ENCODE results near the gene MCRIP1. TPM values are rescaled to one million over a fixed set of nuclear protein-coding genes. Genes with fewer than 3 reads are reported as not detected.

Gene MCRIP1
- polyA plus RNA-seq, 1 experiment = 63.2 TPM

DNA sequence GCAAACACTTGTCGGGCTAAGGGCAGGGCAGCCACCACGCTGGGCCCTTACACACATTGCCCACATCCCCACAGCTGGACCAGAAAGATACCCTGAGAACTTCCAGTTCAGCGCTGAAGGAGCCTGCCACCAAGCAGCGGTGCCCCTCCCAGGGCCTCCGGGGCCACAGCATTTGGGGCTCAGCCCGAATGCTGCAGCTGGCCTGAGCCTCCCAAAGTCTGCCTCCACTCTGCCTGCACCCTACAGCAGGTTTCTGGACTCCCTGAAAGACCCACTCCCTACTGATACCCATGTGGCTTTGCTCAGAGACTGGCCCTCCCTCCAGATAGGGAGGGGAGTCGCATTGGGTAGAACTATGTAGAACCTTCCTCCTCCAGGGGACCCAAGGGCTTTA is 1.5 kb downstream of the MCRIP1 start:
- DNase-seq (ENCODE audit: low read depth, low spot score) = no peak
- H3K27me3 ChIP-seq (ENCODE audit: control insufficient read depth, insufficient read depth, low read length) = no peaks in the 10 kb centered on the region
- POLR2A ChIA-PET = no interaction called here
- peak overlapping the region; percentile 80 for H3K4me3 ChIP-seq (ENCODE audit: low read depth, low read length)
- CTCF ChIA-PET = no interaction called here
- TF ChIP-seq, protein P1, sequence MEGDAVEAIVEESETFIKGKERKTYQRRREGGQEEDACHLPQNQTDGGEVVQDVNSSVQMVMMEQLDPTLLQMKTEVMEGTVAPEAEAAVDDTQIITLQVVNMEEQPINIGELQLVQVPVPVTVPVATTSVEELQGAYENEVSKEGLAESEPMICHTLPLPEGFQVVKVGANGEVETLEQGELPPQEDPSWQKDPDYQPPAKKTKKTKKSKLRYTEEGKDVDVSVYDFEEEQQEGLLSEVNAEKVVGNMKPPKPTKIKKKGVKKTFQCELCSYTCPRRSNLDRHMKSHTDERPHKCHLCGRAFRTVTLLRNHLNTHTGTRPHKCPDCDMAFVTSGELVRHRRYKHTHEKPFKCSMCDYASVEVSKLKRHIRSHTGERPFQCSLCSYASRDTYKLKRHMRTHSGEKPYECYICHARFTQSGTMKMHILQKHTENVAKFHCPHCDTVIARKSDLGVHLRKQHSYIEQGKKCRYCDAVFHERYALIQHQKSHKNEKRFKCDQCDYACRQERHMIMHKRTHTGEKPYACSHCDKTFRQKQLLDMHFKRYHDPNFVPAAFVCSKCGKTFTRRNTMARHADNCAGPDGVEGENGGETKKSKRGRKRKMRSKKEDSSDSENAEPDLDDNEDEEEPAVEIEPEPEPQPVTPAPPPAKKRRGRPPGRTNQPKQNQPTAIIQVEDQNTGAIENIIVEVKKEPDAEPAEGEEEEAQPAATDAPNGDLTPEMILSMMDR (IDR thresholded peaks at IDR 0.05; ENCODE audit: low read depth, low read length) = no peak
- H3K27ac ChIP-seq (ENCODE audit: low read depth, low read length) = no peak overlapping the region
- no peaks in the 10 kb centered on the region; the same call in 1 of the 2 replicates for H3K9me3 ChIP-seq (ENCODE audit: control insufficient read depth, insufficient read depth, low read length)

DNA sequence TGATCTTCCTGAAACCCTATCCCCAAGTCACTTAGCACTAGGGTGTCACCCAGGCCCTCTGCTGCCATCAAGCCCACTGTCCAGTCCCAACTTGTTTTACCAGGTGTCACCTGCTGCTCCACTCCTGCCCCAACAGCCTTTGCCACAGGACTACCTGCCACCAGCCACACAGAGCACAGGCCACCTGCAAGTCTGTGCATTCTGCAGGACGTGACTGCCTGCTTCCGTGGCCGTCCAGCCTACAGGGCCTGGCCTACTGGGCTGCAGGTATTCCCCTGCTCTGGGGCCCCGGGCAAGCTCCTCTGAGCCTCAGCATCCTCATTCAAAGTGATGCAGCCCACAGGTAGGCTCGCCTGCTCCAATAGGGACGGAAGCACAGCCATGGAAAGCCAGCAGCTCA is 3.2 kb downstream of the MCRIP1 start:
- H3K27ac ChIP-seq (ENCODE audit: low read depth, low read length) = no peak overlapping the region
- H3K4me3 ChIP-seq (ENCODE audit: low read depth, low read length) = no peak overlapping the region
- no peak for DNase-seq (ENCODE audit: low read depth, low spot score)
- TF ChIP-seq, protein P1 (IDR thresholded peaks at IDR 0.05; ENCODE audit: low read depth, low read length) = no peak
- CTCF ChIA-PET = no interaction called here
- no peaks in the 10 kb centered on the region for H3K27me3 ChIP-seq (ENCODE audit: control insufficient read depth, insufficient read depth, low read length)
- POLR2A ChIA-PET = no interaction called here
- no peaks in the 10 kb centered on the region; the same call in 1 of the 2 replicates for H3K9me3 ChIP-seq (ENCODE audit: control insufficient read depth, insufficient read depth, low read length)

DNA sequence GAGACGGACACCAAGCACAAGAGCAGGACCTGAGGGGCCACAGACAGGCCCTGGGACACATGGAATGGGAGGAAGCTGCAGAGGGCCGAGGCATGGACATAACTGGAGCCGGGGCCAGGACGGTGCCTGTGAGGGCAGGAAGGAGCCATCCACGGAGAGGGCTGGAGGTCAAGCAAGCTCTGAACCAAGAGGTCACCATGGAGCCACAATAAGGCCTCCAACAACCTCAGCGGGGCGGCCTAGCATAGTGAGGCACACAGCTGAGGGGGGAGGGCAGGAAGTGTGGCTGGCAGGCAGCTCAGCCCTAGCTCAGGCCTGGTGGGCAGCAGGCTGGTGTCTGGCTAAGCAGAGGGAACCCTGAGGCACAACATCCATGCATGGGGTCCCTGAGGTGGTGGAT is 4.4 kb downstream of the MCRIP1 start:
- no peaks in the 10 kb centered on the region for H3K27me3 ChIP-seq (ENCODE audit: control insufficient read depth, insufficient read depth, low read length)
- ChIA-PET POLR2A (no interaction called here), CTCF (no interaction called here)
- DNase-seq (ENCODE audit: low read depth, low spot score) = no peak
- H3K4me3 ChIP-seq (ENCODE audit: low read depth, low read length) = no peak overlapping the region
- TF ChIP-seq, protein P1 (IDR thresholded peaks at IDR 0.05; ENCODE audit: low read depth, low read length) = no peak
- H3K9me3 ChIP-seq (ENCODE audit: control insufficient read depth, insufficient read depth, low read length) = no peaks in the 10 kb centered on the region; the same call in 1 of the 2 replicates
- no peak overlapping the region for H3K27ac ChIP-seq (ENCODE audit: low read depth, low read length)

DNA sequence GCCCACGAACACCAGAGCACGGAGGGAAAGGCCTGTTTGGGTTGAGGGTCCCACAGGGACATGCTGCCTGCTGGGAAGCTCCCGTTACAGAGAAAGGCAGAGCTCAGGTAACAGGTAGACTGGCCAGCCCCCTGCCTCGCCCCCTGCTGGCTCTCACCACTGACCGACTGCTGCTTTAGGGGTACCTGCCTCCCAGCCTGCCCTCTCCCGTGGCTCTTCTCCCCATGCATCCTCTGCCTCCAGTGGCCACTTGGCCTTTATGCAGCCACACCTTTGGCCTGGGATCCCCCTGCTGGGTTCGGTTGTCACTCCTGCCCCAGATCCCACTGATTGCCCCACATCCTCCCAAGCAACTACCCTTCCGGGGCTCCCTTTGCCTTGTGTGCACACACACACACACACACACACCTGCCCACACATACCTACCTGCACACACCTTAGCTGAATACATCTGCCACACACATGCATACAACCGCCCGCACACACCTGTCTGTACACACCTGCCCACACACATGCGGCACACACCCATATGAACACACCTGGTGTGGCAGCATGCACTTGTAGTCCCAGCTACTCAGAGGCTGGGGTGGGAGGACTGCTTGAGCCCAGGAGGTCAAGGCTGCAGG is 7.1 kb downstream of the MCRIP1 start:
- ChIA-PET POLR2A (interaction anchor here (1.4 kb wide), 1 partner anchor 18 kb away, joined by 4 read pairs; no protein-coding TSS in a partner anchor), CTCF (interaction anchor here (0.6 kb wide), 1 partner anchor 347 kb away, joined by 3 read pairs; no protein-coding TSS in a partner anchor)
- no peak for DNase-seq (ENCODE audit: low read depth, low spot score)
- Histone ChIP-seq H3K9me3 (ENCODE audit: control insufficient read depth, insufficient read depth, low read length) (no peaks in the 10 kb centered on the region; the same call in 1 of the 2 replicates), H3K27ac (ENCODE audit: low read depth, low read length) (no peak overlapping the region), H3K4me3 (ENCODE audit: low read depth, low read length) (no peak overlapping the region), H3K27me3 (ENCODE audit: control insufficient read depth, insufficient read depth, low read length) (no peaks in the 10 kb centered on the region)
- TF ChIP-seq, protein P1 (IDR thresholded peaks at IDR 0.05; ENCODE audit: low read depth, low read length) = no peak

DNA sequence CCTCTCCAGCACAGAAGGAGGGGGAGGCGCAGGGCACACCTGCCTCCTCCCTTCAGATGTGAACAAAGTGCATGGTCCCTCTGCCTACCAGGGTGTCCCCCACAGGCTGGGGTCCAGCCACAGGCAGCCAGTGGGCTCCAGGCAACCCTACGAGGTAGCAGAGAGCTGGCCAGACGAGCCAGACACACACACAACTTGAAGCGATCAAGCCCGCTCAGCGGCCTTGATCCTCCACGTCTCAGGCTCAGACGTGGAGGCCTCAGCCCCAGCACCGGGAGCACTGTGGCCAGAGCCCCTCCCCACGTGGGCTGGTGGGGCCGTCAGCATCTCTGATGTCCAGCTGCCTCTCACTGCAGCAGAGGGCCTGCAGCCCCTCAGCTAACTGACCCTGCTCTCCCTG is 8.5 kb downstream of the MCRIP1 start:
- ChIA-PET CTCF (interaction anchor here (0.5 kb wide), 1 partner anchor 20 kb away, joined by 5 read pairs; no protein-coding TSS in a partner anchor), POLR2A (interaction anchor here (1.4 kb wide), 1 partner anchor 17 kb away, joined by 4 read pairs; no protein-coding TSS in a partner anchor)
- Histone ChIP-seq H3K27ac (ENCODE audit: low read depth, low read length) (no peak overlapping the region), H3K9me3 (ENCODE audit: control insufficient read depth, insufficient read depth, low read length) (no peaks in the 10 kb centered on the region; the same call in 1 of the 2 replicates), H3K27me3 (ENCODE audit: control insufficient read depth, insufficient read depth, low read length) (no peaks in the 10 kb centered on the region), H3K4me3 (ENCODE audit: low read depth, low read length) (no peak overlapping the region)
- TF ChIP-seq, protein P1 (IDR thresholded peaks at IDR 0.05; ENCODE audit: low read depth, low read length) = no peak
- DNase-seq (ENCODE audit: low read depth, low spot score) = no peak
